Measurements from ENCODE around the gene NUDT5. TPM values are rescaled to one million over a fixed set of nuclear protein-coding genes. Genes with fewer than 3 reads are reported as not detected.

The NUDT5 gene
- polyA plus RNA-seq, 3 donors = 28.3 to 51.1 (median 43.7) TPM

DNA sequence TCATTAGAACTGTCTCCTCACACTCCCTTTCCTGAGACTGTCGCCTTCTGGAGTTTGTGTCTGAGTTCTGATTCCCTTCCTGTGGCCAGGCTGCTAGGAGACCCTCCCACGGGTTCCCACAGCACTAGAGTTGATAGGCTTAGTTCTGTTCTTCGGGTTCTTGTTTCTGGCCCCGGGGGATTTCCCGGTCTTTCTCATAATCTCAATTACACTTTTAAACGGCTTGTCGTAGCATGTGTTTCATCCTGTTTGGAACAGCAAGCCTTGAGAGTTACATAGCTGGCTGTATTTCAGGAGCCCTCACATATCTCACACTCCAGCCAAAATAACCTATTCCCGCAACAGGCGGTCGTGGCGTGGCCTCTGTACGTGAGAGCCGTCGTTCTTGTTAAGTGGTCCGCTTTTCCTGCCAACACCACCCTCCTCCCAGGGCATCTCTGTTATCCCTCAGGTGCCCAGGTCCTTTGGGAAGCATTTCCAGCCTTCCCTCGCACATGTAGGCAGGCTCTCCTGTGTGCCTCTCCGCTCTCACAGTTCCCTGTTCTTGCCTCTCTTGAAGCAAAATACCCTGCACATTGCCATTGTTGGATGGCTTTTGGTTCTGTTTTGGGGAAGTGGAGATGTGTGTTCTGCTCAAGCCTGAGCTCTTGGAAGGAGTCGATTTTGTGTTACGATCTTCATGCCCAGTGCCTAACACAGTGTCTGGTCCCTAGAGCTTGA, 46.3 kb upstream of the NUDT5 start:
- H3K4me1 ChIP-seq (ENCODE audit: control insufficient read depth in 1 of 2, insufficient read depth in 2 of 2, low read length in 2 of 2) = peaks cover 28 to 38% of the 10 kb centered on the region in 2 donors
- Mint-ChIP-seq H3K27ac (peak overlapping the region; percentile 5 to 82 (median 71)), H3K9me3 (no peaks in the 10 kb centered on the region), H3K36me3 (peaks cover 56 to 78% of the 10 kb centered on the region in 2 donors), H3K4me3 (no peak overlapping the region), H3K27me3 (ENCODE audit: low read depth in 3 of 3) (no peaks in the 10 kb centered on the region), H3K4me1 (peaks cover 40% of the 10 kb centered on the region)
- peaks cover 5% of the 10 kb centered on the region for H3K79me2 ChIP-seq (ENCODE audit: insufficient read depth, low read length)
- no peak overlapping the region for H2AFZ ChIP-seq (ENCODE audit: insufficient read depth, low read depth, low read length, poor library complexity, severe bottlenecking)
- DNase-seq = peak in 1 of 3 donors; percentile 43
- no peaks in the 10 kb centered on the region for H3K9me3 ChIP-seq (replicated peaks in 1 of 2; ENCODE audit: control insufficient read depth in 1 of 2, insufficient read depth in 1 of 2, low read length in 2 of 2)
- peak overlapping the region in 1 of 2 donors; percentile 45 for H3K27ac ChIP-seq (ENCODE audit: low read depth in 1 of 2, low read length in 2 of 2)
- peaks cover 52 to 74% of the 10 kb centered on the region in 2 donors for H3K36me3 ChIP-seq (replicated peaks in 1 of 2; ENCODE audit: control insufficient read depth in 1 of 2, insufficient read depth in 2 of 2, low read length in 2 of 2)
- no peak overlapping the region for H3K4me3 ChIP-seq (replicated peaks in 1 of 3; ENCODE audit: low read depth in 2 of 3, low read length in 3 of 3)
- no peak overlapping the region for H3K9ac ChIP-seq (ENCODE audit: insufficient read depth, low read length, poor library complexity, severe bottlenecking)
- H4K20me1 ChIP-seq (ENCODE audit: insufficient read depth, low read length) = peaks cover 8% of the 10 kb centered on the region
- TF ChIP-seq CTCF (IDR thresholded peaks at IDR 0.05) = no peak
- intact Hi-C loops (cut with micrococcal nuclease) = no loop called here
- 59% methylated on average over 17 of the region's 19 CpGs for WGBS (ENCODE audit: insufficient coverage)
- H3K4me2 ChIP-seq (replicated peaks; ENCODE audit: extremely low read depth, low read length, poor library complexity, severe bottlenecking) = no peak overlapping the region
- no peaks in the 10 kb centered on the region for H3K27me3 ChIP-seq (ENCODE audit: control insufficient read depth in 2 of 2, insufficient read depth in 2 of 2, low read length in 2 of 2)

DNA sequence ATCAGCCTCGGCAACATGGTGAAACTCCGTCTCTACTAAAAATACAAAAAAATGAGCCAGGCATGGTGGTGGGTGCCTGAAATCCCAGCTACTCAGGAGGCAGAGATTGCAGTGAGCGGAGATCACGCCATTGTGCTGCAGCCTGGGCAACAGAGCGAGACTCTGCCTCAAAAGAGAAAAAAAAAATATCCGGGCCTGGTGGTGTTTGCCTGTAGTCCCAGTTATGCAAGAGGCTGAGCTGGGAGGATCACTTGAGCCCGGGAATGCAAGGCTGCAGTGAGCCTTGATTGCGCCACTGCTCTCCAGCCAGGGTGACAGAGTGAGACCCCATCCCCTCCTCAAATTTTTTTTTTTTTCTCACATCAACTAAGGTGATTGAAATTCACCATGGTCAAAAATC, 43.1 kb upstream of the NUDT5 start:
- H3K27me3 Mint-ChIP-seq (ENCODE audit: low read depth in 3 of 3) = no peaks in the 10 kb centered on the region
- H3K79me2 ChIP-seq (ENCODE audit: insufficient read depth, low read length) = peaks cover 5% of the 10 kb centered on the region
- intact Hi-C loops (cut with micrococcal nuclease) = no loop called here
- H3K27me3 ChIP-seq (ENCODE audit: control insufficient read depth in 2 of 2, insufficient read depth in 2 of 2, low read length in 2 of 2) = no peaks in the 10 kb centered on the region
- H3K4me1 Mint-ChIP-seq = peaks cover 37% of the 10 kb centered on the region
- H3K4me1 ChIP-seq (ENCODE audit: control insufficient read depth in 1 of 2, insufficient read depth in 2 of 2, low read length in 2 of 2) = peaks cover 24 to 33% of the 10 kb centered on the region in 2 donors
- TF ChIP-seq CTCF (IDR thresholded peaks at IDR 0.05) = no peak
- H3K4me3 Mint-ChIP-seq = no peak overlapping the region
- H3K27ac Mint-ChIP-seq = no peak overlapping the region
- H2AFZ ChIP-seq (ENCODE audit: insufficient read depth, low read depth, low read length, poor library complexity, severe bottlenecking) = no peak overlapping the region
- peaks cover 50 to 76% of the 10 kb centered on the region in 2 donors for H3K36me3 Mint-ChIP-seq
- H4K20me1 ChIP-seq (ENCODE audit: insufficient read depth, low read length) = peaks cover 8% of the 10 kb centered on the region
- no peak for DNase-seq
- no peak overlapping the region for H3K9ac ChIP-seq (ENCODE audit: insufficient read depth, low read length, poor library complexity, severe bottlenecking)
- H3K27ac ChIP-seq (ENCODE audit: low read depth in 1 of 2, low read length in 2 of 2) = no peak overlapping the region
- no peak overlapping the region for H3K4me3 ChIP-seq (replicated peaks in 1 of 3; ENCODE audit: low read depth in 2 of 3, low read length in 3 of 3)
- no peak overlapping the region for H3K4me2 ChIP-seq (replicated peaks; ENCODE audit: extremely low read depth, low read length, poor library complexity, severe bottlenecking)
- peaks cover 48 to 72% of the 10 kb centered on the region in 2 donors for H3K36me3 ChIP-seq (replicated peaks in 1 of 2; ENCODE audit: control insufficient read depth in 1 of 2, insufficient read depth in 2 of 2, low read length in 2 of 2)
- no peaks in the 10 kb centered on the region for H3K9me3 ChIP-seq (replicated peaks in 1 of 2; ENCODE audit: control insufficient read depth in 1 of 2, insufficient read depth in 1 of 2, low read length in 2 of 2)
- H3K9me3 Mint-ChIP-seq = no peaks in the 10 kb centered on the region
- 72% methylated on average over 7 of the region's 8 CpGs for WGBS (ENCODE audit: insufficient coverage)

Measured in CD14-positive monocyte (primary cell).